Esophagus muscularis mucosa (tissue), 4 donors: ENCODE data around the gene OR13J1. TPM values are rescaled to one million over a fixed set of nuclear protein-coding genes. Genes with fewer than 3 reads are reported as not detected.

Experiments
- DNase-seq: peaks from one replicate; pipeline ENCODE4 v3.0.0-alpha.2; 2017; ENCODE audit errors: extremely low spot score
- H3K27ac ChIP-seq, 4 donors: fragments of 200-600 bp; sonication (generic); replicated peaks in 1 of 4; 1 replicate in 3 of 4; 2 replicates in 1 of 4; pipeline ENCODE4 v1.5.1; 2016 to 2019; ENCODE audit warnings: mild to moderate bottlenecking in 1 of 4
- H3K27me3 ChIP-seq, 4 donors: fragments of 200-600 bp; sonication (generic); one replicate each; pipeline versions ENCODE4 v1.5.1 to v1.6.0; 2016 to 2019
- H3K36me3 ChIP-seq, 4 donors: fragments of 200-600 bp; sonication (generic); one replicate each; pipeline ENCODE4 v1.5.1; 2016 to 2019
- H3K4me1 ChIP-seq, 4 donors: fragments of 200-600 bp; sonication (generic); one replicate each; pipeline ENCODE4 v1.5.1; 2016 to 2019
- H3K4me3 ChIP-seq, 4 donors: fragments of 200-600 bp; sonication (generic); 1 replicate in 2 of 4; 2 replicates in 2 of 4; pipeline ENCODE4 v1.5.1; 2016 to 2019; ENCODE audit warnings: mild to moderate bottlenecking in 4 of 4, moderate library complexity in 1 of 4
- H3K9me3 ChIP-seq, 4 donors: fragments of 200-600 bp; sonication (generic); 1 replicate in 3 of 4; 2 replicates in 1 of 4; pipeline ENCODE4 v1.5.1; 2016 to 2019
- CTCF ChIP-seq, 3 experiments: fragments of 200-600 bp in 2 of 3; fragments of 450-650 bp in 1 of 3; sonication (generic) in 2 of 3; IDR thresholded peaks; one replicate each; pipeline ENCODE4 v1.5.1; 2017 to 2019; ENCODE audit warnings: antibody characterized with exemption in 3 of 3, mild to moderate bottlenecking in 2 of 3, moderate library complexity in 1 of 3
- EP300 ChIP-seq: sonication (generic); formaldehyde crosslinking; IDR thresholded peaks from one replicate; pipeline ENCODE4 v1.6.1; 2017; ENCODE audit warnings: antibody characterized with exemption
- POLR2A ChIP-seq: fragments of 450-650 bp; IDR thresholded peaks from one replicate; pipeline ENCODE4 v1.6.1; 2017; ENCODE audit warnings: antibody characterized with exemption, moderate library complexity, mild to moderate bottlenecking, low read depth
- POLR2AphosphoS5 ChIP-seq, 2 donors: sonication (generic); formaldehyde crosslinking; IDR thresholded peaks; one replicate each; pipeline ENCODE4 v1.6.1; 2017; ENCODE audit warnings: antibody characterized with exemption in 2 of 2
- WGBS: methylation state at CpG from one replicate; pipeline ENCODE4 v1.1.5; 2018; 5-methylcytosine and 5-hydroxymethylcytosine counted together
- intact Hi-C: fragments of 100-400 bp; cut with DNase I; formaldehyde crosslinking; loops from one replicate; pipeline ENCODE4 v1.15.1; 2023
- total RNA-seq, 4 donors: library from RNA; depleted of rRNA; stranded (reverse); fragments of >200 nt; gene quantifications; one replicate each; pipeline versions ENCODE4 v1.1.0 to v1.2.1, GENCODE V29; 2016

The OR13J1 gene
- total RNA-seq, 4 donors from 2014 or later = not detected

- DNase-seq = no peak
- Histone ChIP-seq H3K27ac (no peak overlapping the region), H3K9me3 (no peaks in the 10 kb centered on the region), H3K4me3 (no peak overlapping the region), H3K27me3 (no peaks in the 10 kb centered on the region), H3K36me3 (peaks cover 0 to 24% (median 18%) of the 10 kb centered on the region in 4 donors), H3K4me1 (peaks cover 0 to 4% (median under 1%) of the 10 kb centered on the region in 4 donors)
- intact Hi-C loops = no loop called here
- TF ChIP-seq POLR2A (no peak), EP300 (no peak), CTCF (IDR thresholded peaks at IDR 0.05) (no peak), POLR2AphosphoS5 (IDR thresholded peaks at IDR 0.05) (no peak)
- WGBS = 90% methylated on average over 7 of the region's 7 CpGs
These were observed 16.0 kb downstream of the OR13J1 start for GRCh38 chr9:35854091-35854762.

- intact Hi-C loops = no loop called here
- H3K4me3 ChIP-seq = no peak overlapping the region
- WGBS = 84% methylated on average over 11 of the region's 25 CpGs
- peaks cover 1 to 6% (median 3%) of the 10 kb centered on the region in 4 donors for H3K4me1 ChIP-seq
- no peak for DNase-seq
- TF ChIP-seq EP300 (no peak), CTCF (IDR thresholded peaks at IDR 0.05) (no peak), POLR2AphosphoS5 (IDR thresholded peaks at IDR 0.05) (no peak), POLR2A (no peak)
- no peaks in the 10 kb centered on the region for H3K9me3 ChIP-seq
- H3K36me3 ChIP-seq = peaks cover 0 to 24% (median 18%) of the 10 kb centered on the region in 4 donors
- H3K27me3 ChIP-seq = no peaks in the 10 kb centered on the region
- H3K27ac ChIP-seq = no peak overlapping the region
These were observed 17.0 kb downstream of the OR13J1 start for GRCh38 chr9:35852876-35853865.

- no peak for DNase-seq
- 94% methylated on average over 2 of the region's 2 CpGs for WGBS
- no peaks in the 10 kb centered on the region for H3K9me3 ChIP-seq
- TF ChIP-seq EP300 = no peak
- TF ChIP-seq POLR2A = no peak
- no peak for TF ChIP-seq CTCF (IDR thresholded peaks at IDR 0.05)
- TF ChIP-seq POLR2AphosphoS5 (IDR thresholded peaks at IDR 0.05) = no peak
- peaks cover 9 to 15% (median 11%) of the 10 kb centered on the region in 4 donors for H3K4me1 ChIP-seq
- peaks cover 0 to 24% (median 22%) of the 10 kb centered on the region in 4 donors for H3K36me3 ChIP-seq
- H3K27ac ChIP-seq = no peak overlapping the region
- H3K27me3 ChIP-seq = no peaks in the 10 kb centered on the region
- H3K4me3 ChIP-seq = no peak overlapping the region
- intact Hi-C loops = no loop called here
These were observed 17.9 kb downstream of the OR13J1 start for GRCh38 chr9:35852267-35852815.

GRCh38 chr9:35847792-35848572 lies 22.2 kb downstream of the OR13J1 start:
- H3K9me3 ChIP-seq = no peaks in the 10 kb centered on the region
- H3K27ac ChIP-seq = peak overlapping the region; percentile 69 to 79 (median 73)
- no peak overlapping the region for H3K4me3 ChIP-seq
- intact Hi-C loops = loop anchor here (5.0 kb wide), 1 partner anchor 34 kb away; no protein-coding TSS in a partner anchor
- WGBS = 53% methylated on average over 4 of the region's 4 CpGs
- TF ChIP-seq EP300 (no peak), POLR2AphosphoS5 (IDR thresholded peaks at IDR 0.05) (peak in 1 of 2 donors; percentile 68), POLR2A (no peak), CTCF (IDR thresholded peaks at IDR 0.05) (no peak)
- no peak for DNase-seq
- H3K4me1 ChIP-seq = peaks cover 34 to 57% (median 51%) of the 10 kb centered on the region in 4 donors
- H3K27me3 ChIP-seq = no peaks in the 10 kb centered on the region
- peaks cover 0 to 22% (median 17%) of the 10 kb centered on the region in 4 donors for H3K36me3 ChIP-seq
